Stimulated activated CD4-positive, alpha-beta T cell treated with anti-CD3 and anti-CD28 coated beads, Interleukin-1b, Interleukin-23, amount 100 ng/mL, for 48 hours (primary cell): ENCODE results near the gene DLG5.
A peak's percentile ranks its signal among the peaks of the same experiment; 100 is the strongest.

ENCODE experiments used
- DNase-seq: peaks from one replicate; pipeline ENCODE4 v3.0.0-alpha.2; 2020

Gene DLG5

GRCh38 chr10:77926566-77927401, at the start of gene DLG5:
TSS of gene DLG5 (minus strand) at chr10:77926755. CDS start at chr10:77926520, 235 bp downstream.
- peak; percentile 10 for DNase-seq

- DNase-seq = no peak
Measured at GRCh38 chr10:77975086-77975666, 48.6 kb upstream of the DLG5 start.

GRCh38 chr10:77974396-77975074, 48.0 kb upstream of the DLG5 start:
- no peak for DNase-seq

- DNase-seq = no peak
Measured at GRCh38 chr10:77973276-77973675, 46.7 kb upstream of the DLG5 start.

- no peak for DNase-seq
Measured at GRCh38 chr10:77972148-77972547, 45.6 kb upstream of the DLG5 start.

GRCh38 chr10:77971804-77972144, 45.2 kb upstream of the DLG5 start:
- no peak for DNase-seq

- DNase-seq = no peak
Measured at GRCh38 chr10:77970869-77971803, 44.6 kb upstream of the DLG5 start.

- DNase-seq = no peak
Measured at GRCh38 chr10:77969114-77969513, 42.6 kb upstream of the DLG5 start.

- DNase-seq = no peak
Measured at GRCh38 chr10:77967611-77968022, 41.1 kb upstream of the DLG5 start.

- peak; percentile 39 for DNase-seq
Measured at GRCh38 chr10:77965294-77965693, 38.7 kb upstream of the DLG5 start.

- DNase-seq = no peak
Measured at GRCh38 chr10:77964811-77965210, 38.3 kb upstream of the DLG5 start.

- DNase-seq = no peak
Measured at GRCh38 chr10:77963901-77964300, 37.3 kb upstream of the DLG5 start.

- DNase-seq = no peak
Measured at GRCh38 chr10:77962350-77963146, 36.0 kb upstream of the DLG5 start.

GRCh38 chr10:77961668-77962067, 35.1 kb upstream of the DLG5 start:
- no peak for DNase-seq

GRCh38 chr10:77960829-77961329, 34.3 kb upstream of the DLG5 start:
- no peak for DNase-seq

- DNase-seq = no peak
Measured at GRCh38 chr10:77959887-77960455, 33.4 kb upstream of the DLG5 start.

- DNase-seq = no peak
Measured at GRCh38 chr10:77959384-77959783, 32.8 kb upstream of the DLG5 start.

- no peak for DNase-seq
Measured at GRCh38 chr10:77955136-77955535, 28.6 kb upstream of the DLG5 start.

- DNase-seq = no peak
Measured at GRCh38 chr10:77949167-77949566, 22.6 kb upstream of the DLG5 start.

- DNase-seq = no peak
Measured at GRCh38 chr10:77946084-77946483, 19.5 kb upstream of the DLG5 start.

- no peak for DNase-seq
Measured at GRCh38 chr10:77944519-77944918, 18.0 kb upstream of the DLG5 start.
